ENCODE results near the gene DLGAP1.

DLGAP1 gene

GRCh38 chr18:3816610-3817363, 638.3 kb downstream of the DLGAP1 start:
- DNase-seq (ENCODE audit: low spot score): no peak

- no peak for DNase-seq (ENCODE audit: low spot score)
Observed at GRCh38 chr18:3815991-3816390, 639.1 kb downstream of the DLGAP1 start.

- DNase-seq (ENCODE audit: low spot score): no peak
Observed at GRCh38 chr18:3814816-3815215, 640.3 kb downstream of the DLGAP1 start.

- no peak for DNase-seq (ENCODE audit: low spot score)
Observed at GRCh38 chr18:3810296-3810695, 644.8 kb downstream of the DLGAP1 start.

GRCh38 chr18:3808985-3809780, 645.9 kb downstream of the DLGAP1 start:
- DNase-seq (ENCODE audit: low spot score): no peak

GRCh38 chr18:3806656-3807055, 648.5 kb downstream of the DLGAP1 start:
- no peak for DNase-seq (ENCODE audit: low spot score)

- no peak for DNase-seq (ENCODE audit: low spot score)
Observed at GRCh38 chr18:3804336-3804735, 650.8 kb downstream of the DLGAP1 start.

- DNase-seq (ENCODE audit: low spot score): no peak
Observed at GRCh38 chr18:3803350-3803749, 651.8 kb downstream of the DLGAP1 start.

GRCh38 chr18:3799515-3799914, 655.6 kb downstream of the DLGAP1 start:
- no peak for DNase-seq (ENCODE audit: low spot score)

- DNase-seq (ENCODE audit: low spot score): no peak
Observed at GRCh38 chr18:3798032-3798431, 657.1 kb downstream of the DLGAP1 start.

- DNase-seq (ENCODE audit: low spot score): no peak
Observed at GRCh38 chr18:3796434-3796833, 658.7 kb downstream of the DLGAP1 start.

- no peak for DNase-seq (ENCODE audit: low spot score)
Observed at GRCh38 chr18:3794537-3795348, 660.4 kb downstream of the DLGAP1 start.

- no peak for DNase-seq (ENCODE audit: low spot score)
Observed at GRCh38 chr18:3793545-3793944, 661.6 kb downstream of the DLGAP1 start.

GRCh38 chr18:3793111-3793510, 662.0 kb downstream of the DLGAP1 start:
- no peak for DNase-seq (ENCODE audit: low spot score)

- no peak for DNase-seq (ENCODE audit: low spot score)
Observed at GRCh38 chr18:3792711-3793110, 662.4 kb downstream of the DLGAP1 start.

GRCh38 chr18:3791238-3791637, 663.9 kb downstream of the DLGAP1 start:
- no peak for DNase-seq (ENCODE audit: low spot score)

GRCh38 chr18:3790703-3791102, 664.4 kb downstream of the DLGAP1 start:
- no peak for DNase-seq (ENCODE audit: low spot score)

GRCh38 chr18:3789525-3789924, 665.6 kb downstream of the DLGAP1 start:
- no peak for DNase-seq (ENCODE audit: low spot score)

- DNase-seq (ENCODE audit: low spot score): no peak
Observed at GRCh38 chr18:3784949-3785348, 670.2 kb downstream of the DLGAP1 start.

- DNase-seq (ENCODE audit: low spot score): no peak
Observed at GRCh38 chr18:3782901-3783300, 672.2 kb downstream of the DLGAP1 start.

GRCh38 chr18:3777719-3778118, 677.4 kb downstream of the DLGAP1 start:
- no peak for DNase-seq (ENCODE audit: low spot score)

GRCh38 chr18:3777122-3777521, 678.0 kb downstream of the DLGAP1 start:
- DNase-seq (ENCODE audit: low spot score): no peak

GRCh38 chr18:3775996-3776395, 679.1 kb downstream of the DLGAP1 start:
- no peak for DNase-seq (ENCODE audit: low spot score)

Data from left forelimb (tissue), 1 donor.